Gastrocnemius medialis (tissue), 4 donors: ENCODE results near the gene ADGRB3.

ENCODE experiments used
- CTCF ChIP-seq, 5 experiments: fragments of 450-650 bp in 3 of 5; fragments of 200-600 bp in 2 of 5; sonication (generic) in 2 of 5; IDR thresholded peaks in 4 of 5; conservative IDR thresholded peaks in 1 of 5; 1 replicate in 4 of 5; 2 replicates in 1 of 5; pipeline ENCODE4 v1.5.1; 2016 to 2019; ENCODE audit warnings: antibody characterized with exemption in 5 of 5, mild to moderate bottlenecking in 3 of 5, moderate library complexity in 3 of 5
- POLR2A ChIP-seq, 2 donors: fragments of 450-650 bp; IDR thresholded peaks; one replicate each; pipeline ENCODE4 v1.6.1; 2017; ENCODE audit warnings: antibody characterized with exemption in 2 of 2, mild to moderate bottlenecking in 2 of 2, moderate library complexity in 2 of 2

- TF ChIP-seq CTCF (IDR thresholded peaks at IDR 0.05 in 4 of 5, conservative IDR thresholded peaks at IDR 0.05 in 1 of 5) (no peak), POLR2A (IDR thresholded peaks at IDR 0.05) (no peak)
Measured at GRCh38 chr6:69265706-69266105, 630.6 kb downstream of the ADGRB3 start.
